Measurements from ENCODE around the gene RAB18. TPM values are rescaled to one million over a fixed set of nuclear protein-coding genes. Genes with fewer than 3 reads are reported as not detected.

Gene RAB18
- total RNA-seq, 2 donors from 2014 or later = 31.1 to 50.4 TPM

- no peak overlapping the region for H3K27ac ChIP-seq
- no peak for DNase-seq (ENCODE audit: low spot score)
- TF ChIP-seq, protein P1, sequence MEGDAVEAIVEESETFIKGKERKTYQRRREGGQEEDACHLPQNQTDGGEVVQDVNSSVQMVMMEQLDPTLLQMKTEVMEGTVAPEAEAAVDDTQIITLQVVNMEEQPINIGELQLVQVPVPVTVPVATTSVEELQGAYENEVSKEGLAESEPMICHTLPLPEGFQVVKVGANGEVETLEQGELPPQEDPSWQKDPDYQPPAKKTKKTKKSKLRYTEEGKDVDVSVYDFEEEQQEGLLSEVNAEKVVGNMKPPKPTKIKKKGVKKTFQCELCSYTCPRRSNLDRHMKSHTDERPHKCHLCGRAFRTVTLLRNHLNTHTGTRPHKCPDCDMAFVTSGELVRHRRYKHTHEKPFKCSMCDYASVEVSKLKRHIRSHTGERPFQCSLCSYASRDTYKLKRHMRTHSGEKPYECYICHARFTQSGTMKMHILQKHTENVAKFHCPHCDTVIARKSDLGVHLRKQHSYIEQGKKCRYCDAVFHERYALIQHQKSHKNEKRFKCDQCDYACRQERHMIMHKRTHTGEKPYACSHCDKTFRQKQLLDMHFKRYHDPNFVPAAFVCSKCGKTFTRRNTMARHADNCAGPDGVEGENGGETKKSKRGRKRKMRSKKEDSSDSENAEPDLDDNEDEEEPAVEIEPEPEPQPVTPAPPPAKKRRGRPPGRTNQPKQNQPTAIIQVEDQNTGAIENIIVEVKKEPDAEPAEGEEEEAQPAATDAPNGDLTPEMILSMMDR (IDR thresholded peaks at IDR 0.05) = no peak
These were observed 9.8 kb upstream of the RAB18 start for GRCh38 chr10:27494116-27494805.

GRCh38 chr10:27496137-27496536, 8.0 kb upstream of the RAB18 start:
- H3K4me1 ChIP-seq = no peaks in the 10 kb centered on the region
- TF ChIP-seq, protein P1 (IDR thresholded peaks at IDR 0.05) = no peak
- no peaks in the 10 kb centered on the region for H3K27me3 ChIP-seq
- H3K27ac ChIP-seq = no peak overlapping the region
- H3K36me3 ChIP-seq = no peaks in the 10 kb centered on the region
- H3K9me3 ChIP-seq = peaks cover 0 to 10% of the 10 kb centered on the region in 2 donors
- no peak for DNase-seq (ENCODE audit: low spot score)
- H3K4me3 ChIP-seq = no peak overlapping the region

More at GRCh38 chr10:27494116-27494805, 9.8 kb upstream of the RAB18 start:
- Histone ChIP-seq H3K36me3 (no peaks in the 10 kb centered on the region), H3K4me1 (no peaks in the 10 kb centered on the region), H3K4me3 (no peak overlapping the region), H3K27me3 (no peaks in the 10 kb centered on the region), H3K9me3 (peaks cover 0 to 17% of the 10 kb centered on the region in 2 donors)

GRCh38 chr10:27500096-27500495, 4.0 kb upstream of the RAB18 start:
- TF ChIP-seq, protein P1 (IDR thresholded peaks at IDR 0.05) = no peak
- H3K4me3 ChIP-seq = no peak overlapping the region
- no peaks in the 10 kb centered on the region for H3K36me3 ChIP-seq
- no peak for DNase-seq (ENCODE audit: low spot score)
- H3K4me1 ChIP-seq = peaks cover 0 to 6% of the 10 kb centered on the region in 2 donors
- no peaks in the 10 kb centered on the region for H3K27me3 ChIP-seq
- no peak overlapping the region for H3K27ac ChIP-seq
- no peaks in the 10 kb centered on the region for H3K9me3 ChIP-seq

- no peak for DNase-seq (ENCODE audit: low spot score)
- peaks cover 0 to 14% of the 10 kb centered on the region in 2 donors for H3K4me1 ChIP-seq
- TF ChIP-seq, protein P1 (IDR thresholded peaks at IDR 0.05) = no peak
- H3K4me3 ChIP-seq = no peak overlapping the region
- H3K36me3 ChIP-seq = no peaks in the 10 kb centered on the region
- H3K9me3 ChIP-seq = no peaks in the 10 kb centered on the region
- no peaks in the 10 kb centered on the region for H3K27me3 ChIP-seq
- H3K27ac ChIP-seq = no peak overlapping the region
These were observed 3.2 kb upstream of the RAB18 start for GRCh38 chr10:27500886-27501285.

DNA sequence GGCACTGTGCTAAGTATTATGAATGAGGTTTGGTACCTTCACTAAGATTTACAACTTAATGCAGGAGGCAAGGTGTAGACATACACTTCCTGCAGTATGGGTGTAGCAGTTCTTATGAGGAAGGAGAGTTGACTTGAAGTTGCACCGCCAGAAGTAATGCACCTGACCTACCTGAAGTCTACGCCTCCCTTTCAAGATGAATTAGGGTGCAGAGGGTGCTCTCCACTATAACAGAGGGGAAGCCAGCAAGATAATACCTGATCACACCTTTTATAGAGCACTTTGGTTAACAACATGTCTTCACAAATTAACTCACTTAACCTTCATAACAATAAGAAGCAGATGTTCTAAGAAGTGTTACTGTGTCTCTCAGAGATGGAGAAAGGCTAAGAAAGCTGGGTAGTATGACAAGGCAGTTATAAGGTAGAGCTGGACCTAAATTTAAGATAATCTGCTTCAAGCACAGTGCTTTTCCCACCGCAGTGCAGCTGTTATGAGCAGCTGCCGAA, 552 bp upstream of the RAB18 start:
- H3K27me3 ChIP-seq = no peaks in the 10 kb centered on the region
- no peaks in the 10 kb centered on the region for H3K36me3 ChIP-seq
- peak overlapping the region; percentile 73 to 95 for H3K4me3 ChIP-seq
- DNase-seq (ENCODE audit: low spot score) = no peak
- H3K9me3 ChIP-seq = no peaks in the 10 kb centered on the region
- TF ChIP-seq, protein P1 (IDR thresholded peaks at IDR 0.05) = no peak
- peaks cover 0 to 28% of the 10 kb centered on the region in 2 donors for H3K4me1 ChIP-seq
- peak overlapping the region; percentile 87 to 92 for H3K27ac ChIP-seq
